Measurements from ENCODE around the gene MARCHF5.
"Not testable (repeated sequence)": the region's sequence is repeated elsewhere in the genome, so short reads cannot be mapped to it uniquely, and the experiment has no call there.

Gene MARCHF5

GRCh38 chr10:92305133-92306072 is 14.4 kb downstream of the MARCHF5 start:
- no peak for DNase-seq (ENCODE audit: low spot score)

GRCh38 chr10:92309272-92309671 is 18.3 kb downstream of the MARCHF5 start:
- DNase-seq (ENCODE audit: low spot score), result no peak

GRCh38 chr10:92313750-92314149 is 22.8 kb downstream of the MARCHF5 start:
- no peak for DNase-seq (ENCODE audit: low spot score)

GRCh38 chr10:92316610-92317009 is 25.6 kb downstream of the MARCHF5 start:
- DNase-seq (ENCODE audit: low spot score), result no peak

GRCh38 chr10:92323079-92323478 is 32.1 kb downstream of the MARCHF5 start:
- no peak for DNase-seq (ENCODE audit: low spot score)

- DNase-seq (ENCODE audit: low spot score), result no peak
Measured at GRCh38 chr10:92327445-92328433, 36.8 kb downstream of the MARCHF5 start.

- DNase-seq (ENCODE audit: low spot score), result no peak
Measured at GRCh38 chr10:92328993-92329392, 38.0 kb downstream of the MARCHF5 start.

- not testable (repeated sequence) for DNase-seq (ENCODE audit: low spot score)
Measured at GRCh38 chr10:92329927-92330326, 39.0 kb downstream of the MARCHF5 start.

- DNase-seq (ENCODE audit: low spot score), result no peak
Measured at GRCh38 chr10:92342796-92343195, 51.8 kb downstream of the MARCHF5 start.

- DNase-seq (ENCODE audit: low spot score), result not testable (repeated sequence)
Measured at GRCh38 chr10:92345575-92345974, 54.6 kb downstream of the MARCHF5 start.

- DNase-seq (ENCODE audit: low spot score), result not testable (repeated sequence)
Measured at GRCh38 chr10:92347035-92347676, 56.2 kb downstream of the MARCHF5 start.

- no peak for DNase-seq (ENCODE audit: low spot score)
Measured at GRCh38 chr10:92350411-92350810, 59.4 kb downstream of the MARCHF5 start.

GRCh38 chr10:92354587-92354986 is 63.6 kb downstream of the MARCHF5 start:
- DNase-seq (ENCODE audit: low spot score), result no peak

- no peak for DNase-seq (ENCODE audit: low spot score)
Measured at GRCh38 chr10:92356041-92356440, 65.1 kb downstream of the MARCHF5 start.

- DNase-seq (ENCODE audit: low spot score), result no peak
Measured at GRCh38 chr10:92363498-92363897, 72.5 kb downstream of the MARCHF5 start.

- no peak for DNase-seq (ENCODE audit: low spot score)
Measured at GRCh38 chr10:92366412-92367021, 75.5 kb downstream of the MARCHF5 start.

- DNase-seq (ENCODE audit: low spot score), result no peak
Measured at GRCh38 chr10:92377962-92378361, 87.0 kb downstream of the MARCHF5 start.

GRCh38 chr10:92381543-92381954 is 90.6 kb downstream of the MARCHF5 start:
- DNase-seq (ENCODE audit: low spot score), result no peak

- DNase-seq (ENCODE audit: low spot score), result no peak
Measured at GRCh38 chr10:92382631-92383030, 91.7 kb downstream of the MARCHF5 start.

GRCh38 chr10:92384741-92385140 is 93.8 kb downstream of the MARCHF5 start:
- DNase-seq (ENCODE audit: low spot score), result no peak

GRCh38 chr10:92385831-92386230 is 94.9 kb downstream of the MARCHF5 start:
- no peak for DNase-seq (ENCODE audit: low spot score)

Measured in left forelimb (tissue), 1 donor.